A204.1 (cell line): ENCODE results near the gene RPP25.

Experiments
- FAIRE-seq: peaks from 2 replicates; lab custom pipeline; 2012; peaks lifted over from hg19 to GRCh38; lab: Jason Lieb, UNC

The RPP25 gene, protein sequence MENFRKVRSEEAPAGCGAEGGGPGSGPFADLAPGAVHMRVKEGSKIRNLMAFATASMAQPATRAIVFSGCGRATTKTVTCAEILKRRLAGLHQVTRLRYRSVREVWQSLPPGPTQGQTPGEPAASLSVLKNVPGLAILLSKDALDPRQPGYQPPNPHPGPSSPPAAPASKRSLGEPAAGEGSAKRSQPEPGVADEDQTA

DNA sequence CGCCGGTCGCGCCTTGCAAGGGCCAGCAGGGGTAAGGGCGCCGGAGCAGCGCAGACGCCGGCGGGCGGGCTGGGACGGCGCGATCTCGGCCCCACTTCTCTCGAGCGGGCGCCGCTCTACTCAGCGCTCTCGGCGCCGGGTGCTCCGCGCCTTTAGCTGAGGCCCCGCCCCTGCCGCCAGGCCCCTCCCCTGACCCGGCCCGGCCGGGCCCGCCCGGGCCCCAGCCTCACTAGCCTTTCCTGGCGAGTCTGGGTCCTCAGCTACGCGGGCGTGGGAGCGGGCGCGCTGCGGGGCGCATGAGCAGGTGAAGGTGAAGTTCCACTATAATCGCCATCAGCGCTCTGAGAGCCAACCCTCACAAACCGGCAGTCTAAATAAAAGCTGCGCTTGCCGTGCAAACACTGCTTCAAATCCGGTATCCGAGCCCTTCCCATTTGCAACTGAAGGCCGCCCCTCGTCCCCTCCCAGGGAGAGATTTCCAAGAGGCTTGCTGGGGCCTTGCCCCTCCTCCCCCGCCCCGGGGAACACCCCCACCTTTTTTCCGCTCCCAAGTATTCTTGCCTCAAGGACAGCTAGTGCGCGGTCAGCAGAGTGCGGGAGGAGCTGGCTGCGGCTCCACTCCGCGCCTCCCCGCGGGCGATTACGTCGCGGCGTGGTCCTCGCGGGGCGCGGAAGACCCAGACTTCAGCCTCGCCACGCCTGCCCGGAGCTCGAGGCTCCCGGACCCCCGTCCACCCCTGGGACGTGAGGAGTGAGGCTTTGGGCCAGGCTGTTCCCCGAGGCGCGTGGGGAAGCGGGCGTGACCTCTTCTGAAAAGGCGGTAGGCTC is at the start of gene RPP25:
RPP25 (minus strand) TSS at position 125 of the 828 bp plus-strand sequence. CDS start 189 bp downstream, outside the sequence.
- no peak for FAIRE-seq

DNA sequence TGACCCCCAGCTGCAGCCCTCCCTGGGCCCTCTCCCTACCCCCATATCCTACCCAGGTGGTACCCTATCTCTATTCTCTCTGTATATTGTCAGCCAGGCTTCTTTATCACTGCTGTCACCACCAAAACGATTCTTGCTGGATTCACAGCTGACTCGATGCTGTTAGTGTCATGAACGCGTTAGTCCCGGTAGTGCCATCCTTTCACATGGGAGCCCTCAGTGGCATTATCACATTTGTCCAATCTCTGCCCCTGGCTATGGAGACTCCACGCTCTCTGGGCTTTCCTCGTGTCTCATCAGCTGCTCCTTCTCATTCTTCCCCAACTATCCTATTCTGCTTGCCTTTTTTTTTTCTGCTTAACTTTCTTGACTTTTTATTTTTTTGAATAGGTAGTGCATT is 45.8 kb upstream of the RPP25 start:
- no peak for FAIRE-seq

DNA sequence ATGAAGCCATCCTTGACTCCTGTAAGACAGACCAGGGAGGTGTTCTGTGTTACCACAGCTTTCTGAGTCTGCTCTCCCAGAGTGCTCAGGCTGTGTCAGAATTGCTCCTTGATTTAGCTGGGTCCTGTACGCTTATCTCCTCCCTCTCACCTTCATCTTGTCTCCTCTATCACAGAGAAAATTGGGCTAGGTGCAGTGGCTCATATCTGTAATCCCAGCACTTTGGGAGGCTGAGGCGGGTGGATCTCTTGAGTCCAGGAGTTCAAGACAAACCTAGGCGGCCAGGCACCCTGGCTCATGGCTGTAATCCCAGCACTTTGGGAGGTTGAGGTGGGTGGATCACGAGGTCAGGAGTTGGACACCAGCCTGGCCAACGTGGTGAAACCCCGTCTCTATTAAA is 44.7 kb upstream of the RPP25 start:
- FAIRE-seq = no peak

DNA sequence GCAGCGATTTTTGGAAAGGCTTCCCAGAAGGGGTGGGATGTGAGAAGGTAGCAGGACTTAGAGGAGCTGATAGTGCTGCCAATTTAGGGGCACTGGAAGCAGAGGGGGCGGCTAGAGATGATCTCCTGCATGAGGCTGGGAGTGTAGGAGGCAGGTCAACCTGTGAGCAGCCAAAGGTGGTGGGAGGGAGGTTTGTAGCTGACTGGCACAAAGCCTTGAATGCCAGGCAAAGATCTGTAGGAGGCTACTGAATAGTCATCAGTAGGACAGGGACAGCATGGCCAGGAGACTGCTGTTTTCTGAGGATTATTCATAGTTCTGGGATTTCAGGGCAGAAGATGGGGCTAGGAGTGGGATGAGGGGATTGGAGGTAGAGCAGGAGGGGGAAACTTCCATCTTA is 41.0 kb upstream of the RPP25 start:
- no peak for FAIRE-seq

DNA sequence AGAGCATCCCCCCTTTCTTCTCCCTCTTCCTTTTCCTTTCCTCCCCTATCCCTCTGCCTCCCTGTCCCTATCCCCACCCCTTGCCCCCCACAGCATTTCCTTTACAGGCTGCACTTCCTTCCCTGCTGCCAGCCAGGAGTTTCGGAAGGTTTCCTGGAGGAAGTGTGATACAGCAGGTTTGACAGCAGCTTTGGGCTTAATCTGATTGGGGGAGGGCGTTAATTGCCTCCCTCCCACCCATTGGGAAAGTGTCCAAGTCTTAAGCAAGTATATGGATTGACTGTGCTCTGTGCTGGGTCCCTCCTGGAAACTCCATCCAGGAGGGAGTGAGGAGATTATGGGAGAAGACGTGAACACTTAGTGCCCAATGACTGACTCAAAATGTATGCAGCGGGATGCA is 40.6 kb upstream of the RPP25 start:
- FAIRE-seq = no peak

DNA sequence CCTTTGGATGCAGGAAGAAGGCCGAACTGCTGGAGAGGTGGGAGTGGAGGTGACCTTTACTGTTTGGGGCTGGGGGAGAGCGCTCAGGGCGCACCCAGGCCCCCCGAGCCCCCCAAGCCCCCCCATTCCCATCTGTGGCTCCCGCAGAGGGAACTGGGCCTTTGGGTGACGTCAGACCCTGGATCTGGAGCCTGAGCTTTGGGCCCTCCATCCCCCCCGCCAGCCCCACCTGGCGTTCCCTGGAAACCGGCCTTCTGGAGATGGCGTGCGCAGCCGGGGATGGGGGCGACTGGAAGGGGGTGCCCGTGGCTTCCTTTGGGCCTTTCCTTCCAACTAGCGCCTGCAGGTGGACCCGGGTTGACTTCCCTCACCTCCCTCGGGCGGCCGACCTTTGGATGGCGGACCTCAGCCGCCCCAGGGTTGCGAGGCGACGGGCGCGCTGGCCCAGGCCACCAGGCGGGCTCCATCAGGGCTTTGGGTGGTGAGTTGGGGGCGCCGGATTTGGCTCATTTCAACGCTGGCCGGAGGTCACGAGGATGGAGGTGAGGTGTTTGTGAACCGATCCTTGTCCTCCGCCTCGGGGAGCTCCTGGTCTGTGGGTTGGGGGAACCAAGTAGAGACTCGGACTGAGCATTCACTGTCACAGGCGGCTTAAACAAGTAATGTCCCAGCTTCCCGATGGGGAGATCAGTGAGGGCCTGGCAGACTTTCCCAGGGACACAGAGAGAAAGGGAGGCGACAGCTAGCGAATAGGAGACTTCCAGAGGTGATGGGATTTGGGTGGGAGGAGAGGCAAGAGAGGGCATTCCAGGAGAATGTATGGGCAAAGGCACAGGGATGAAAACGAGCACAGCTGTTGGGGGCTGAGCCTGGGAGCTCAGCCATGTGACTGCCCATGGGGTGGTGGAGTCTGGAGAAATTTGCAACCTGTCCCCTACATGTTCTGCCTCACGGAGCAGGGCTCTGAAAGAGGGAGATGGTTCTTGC is 39.5 kb upstream of the RPP25 start:
- no peak for FAIRE-seq

- FAIRE-seq = no peak
Observed at GRCh38 chr15:74995182-74995778, 38.7 kb upstream of the RPP25 start, which contains the start of gene SCAMP5. Gene SCAMP5 (plus strand): TSS chr15:74995563. CDS start chr15:75011840, 16,277 bp downstream.

GRCh38 chr15:74994685-74995084 is 38.1 kb upstream of the RPP25 start:
- FAIRE-seq = no peak

DNA sequence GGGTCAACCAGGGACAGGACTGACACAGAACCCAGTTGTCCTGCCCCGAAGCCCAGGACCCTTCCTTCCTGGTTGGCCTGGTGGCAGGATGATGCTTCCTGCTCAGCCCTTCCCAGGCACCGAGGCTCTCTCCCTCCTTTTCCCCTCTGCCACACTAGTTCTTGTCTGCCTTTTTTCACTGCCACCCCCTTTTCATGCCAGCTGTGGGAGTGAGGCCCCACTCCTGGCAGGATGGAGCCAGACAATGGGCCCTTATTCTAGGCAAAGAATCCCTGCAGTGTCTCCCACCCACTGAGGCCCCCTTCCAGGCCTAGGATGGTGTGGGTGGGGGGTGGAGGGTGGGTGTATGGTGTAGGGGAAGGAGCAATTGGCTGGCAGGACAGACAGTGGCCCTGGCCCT is 37.7 kb upstream of the RPP25 start:
- FAIRE-seq = no peak

DNA sequence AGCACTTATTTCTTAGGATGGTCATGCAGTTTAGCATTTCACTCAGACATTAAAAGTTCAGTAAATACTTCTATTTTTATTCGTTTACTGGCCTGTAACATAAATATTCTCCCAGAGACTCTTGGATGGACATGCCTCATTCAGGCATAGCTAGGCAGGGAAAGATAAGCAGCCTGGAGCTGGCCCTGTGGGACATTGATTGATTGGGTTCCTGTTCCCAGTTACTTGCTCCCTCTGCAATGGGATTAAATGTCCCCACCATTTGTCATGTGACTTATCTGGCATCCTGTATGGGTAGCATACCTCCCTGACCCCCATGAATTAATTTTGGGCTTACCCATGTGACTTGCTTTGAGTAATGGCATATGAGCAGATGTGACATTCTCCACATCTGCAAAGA is 36.0 kb upstream of the RPP25 start:
- no peak for FAIRE-seq

GRCh38 chr15:74989527-74989926 is 33.0 kb upstream of the RPP25 start:
- no peak for FAIRE-seq

DNA sequence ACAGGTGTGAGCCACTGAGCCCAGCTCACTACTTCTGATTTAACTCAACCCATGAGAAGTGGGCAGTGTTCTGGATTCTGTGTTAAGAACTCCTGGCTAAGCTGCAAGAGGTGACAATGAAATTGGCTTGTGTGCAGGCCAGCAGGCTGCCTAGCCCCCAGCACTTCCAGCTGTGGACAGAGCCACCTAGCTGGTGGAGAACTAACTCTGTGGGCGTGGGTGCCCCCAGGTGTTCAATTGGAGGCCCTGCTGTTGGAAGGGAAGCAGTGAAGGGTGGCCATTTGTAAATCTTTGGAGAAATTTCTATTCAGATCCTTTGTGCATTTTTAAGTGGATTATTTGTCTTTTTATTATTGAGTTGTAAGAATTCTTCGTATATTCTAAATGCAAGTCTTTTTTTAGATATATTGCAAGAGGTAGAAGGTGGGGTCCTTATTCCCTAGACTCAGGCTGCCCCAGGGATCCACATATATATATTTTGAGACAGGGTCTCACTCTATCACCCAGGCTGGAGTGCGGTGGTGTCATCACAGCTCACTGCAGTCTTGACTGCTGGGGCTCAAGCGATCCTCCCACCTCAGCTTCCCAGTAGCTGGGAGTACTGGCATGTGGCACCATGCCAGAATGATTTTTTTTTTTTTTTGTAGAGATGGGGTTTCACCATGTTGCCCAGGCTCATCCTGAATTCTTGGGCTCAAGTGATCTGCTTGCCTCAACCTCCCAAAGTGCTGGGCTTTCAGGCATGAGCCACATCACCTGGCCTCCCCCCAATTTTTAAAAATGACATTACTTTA is 31.6 kb upstream of the RPP25 start:
- FAIRE-seq = no peak

GRCh38 chr15:74983725-74984231 is 27.2 kb upstream of the RPP25 start:
- FAIRE-seq = no peak

DNA sequence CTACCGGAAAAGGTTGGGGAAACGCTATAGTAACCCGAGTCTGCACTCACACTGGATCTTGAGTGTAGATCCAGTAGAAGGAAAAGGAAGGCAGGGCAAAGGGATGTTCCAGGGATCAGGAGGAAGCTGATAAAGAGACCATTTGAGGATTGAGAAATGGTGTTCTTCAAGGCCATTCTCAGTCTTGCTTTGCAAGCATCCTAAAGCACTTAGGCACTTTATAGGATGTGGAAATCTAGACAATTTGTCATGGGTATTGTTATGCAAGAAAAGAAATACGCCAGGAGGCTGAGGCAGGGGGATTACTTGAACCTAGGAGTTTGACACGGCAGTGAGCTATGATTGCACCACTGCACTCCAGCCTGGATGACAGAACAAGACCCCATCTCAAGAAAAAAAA is 25.6 kb upstream of the RPP25 start:
- FAIRE-seq = no peak

DNA sequence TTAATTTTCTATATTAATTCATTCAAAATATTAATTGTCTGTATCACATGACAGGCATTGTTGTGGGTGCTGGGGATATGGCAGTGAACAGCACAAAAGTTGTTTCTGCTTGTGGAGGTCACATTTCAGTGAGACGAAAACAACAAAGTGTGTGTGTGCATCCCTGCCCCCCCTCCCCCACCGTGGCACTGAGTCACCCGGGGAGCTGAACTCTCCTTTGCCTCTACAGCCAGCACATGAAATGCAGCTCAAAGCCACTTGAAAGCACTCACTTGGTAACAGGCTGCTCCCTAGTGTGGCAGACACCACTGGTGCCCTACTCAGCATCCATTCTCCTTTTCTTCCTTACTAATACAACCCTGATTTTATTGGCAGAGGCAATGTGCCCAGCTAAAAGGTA is 21.9 kb upstream of the RPP25 start:
- FAIRE-seq = no peak

- no peak for FAIRE-seq
Observed at GRCh38 chr15:74978077-74978476, 21.5 kb upstream of the RPP25 start.

DNA sequence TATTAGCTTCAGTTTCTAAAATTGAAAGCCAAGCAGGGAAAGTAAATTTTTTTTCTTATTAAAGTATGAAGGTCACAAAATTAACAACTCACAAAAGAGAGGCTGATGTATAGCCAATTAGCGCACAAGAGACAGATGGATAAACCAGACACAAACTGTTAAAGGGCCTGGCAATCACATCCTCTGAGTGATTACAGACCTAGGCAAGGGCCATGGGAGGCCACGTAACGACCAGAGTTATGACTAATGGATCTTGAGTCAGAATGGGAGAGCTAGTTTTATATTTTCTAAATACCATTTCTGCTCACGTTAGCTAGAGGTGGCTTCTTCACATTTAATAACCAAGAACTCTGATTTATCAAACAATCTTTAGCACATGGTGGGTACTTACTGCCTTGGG is 21.0 kb upstream of the RPP25 start:
- FAIRE-seq = no peak

DNA sequence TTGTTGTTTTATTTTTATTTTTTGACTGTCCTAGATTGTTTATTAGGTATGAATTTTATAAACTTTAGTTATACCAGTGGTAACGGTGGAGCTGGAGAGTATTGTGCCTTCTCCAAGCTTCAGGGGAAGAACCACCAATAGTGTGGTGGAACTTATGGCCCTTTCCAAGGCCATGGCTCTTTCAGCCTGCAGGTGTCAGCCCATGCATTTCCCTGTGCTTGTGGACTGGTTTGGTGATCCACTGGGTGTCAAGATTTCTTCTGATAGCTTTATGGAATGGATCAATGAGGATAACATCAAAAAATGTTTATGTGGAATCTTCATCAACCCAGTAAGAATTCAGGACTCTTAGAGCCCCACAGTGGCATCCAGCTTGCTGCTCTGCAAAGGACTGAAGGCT is 19.6 kb upstream of the RPP25 start:
- FAIRE-seq = no peak

DNA sequence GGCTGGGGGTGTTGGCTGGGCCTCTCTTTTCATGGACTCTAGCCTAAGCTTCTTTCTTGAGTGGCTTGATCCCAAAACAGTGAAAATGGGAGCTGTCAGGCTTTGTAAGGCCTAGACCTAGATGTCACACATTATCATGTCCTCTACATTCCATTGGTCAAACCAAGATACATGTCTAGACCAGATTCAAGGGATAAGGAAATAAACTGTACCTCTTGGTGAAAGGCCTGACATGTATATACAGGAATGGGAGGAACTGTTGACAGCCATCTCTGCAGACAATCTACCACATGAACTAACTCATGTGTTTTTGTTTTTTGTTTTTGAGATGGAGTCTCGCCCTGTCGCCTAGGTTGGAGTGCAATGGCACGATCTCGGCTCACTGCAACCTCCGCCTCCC is 11.1 kb upstream of the RPP25 start:
- no peak for FAIRE-seq

- no peak for FAIRE-seq
Observed at GRCh38 chr15:74964794-74965193, 8.2 kb upstream of the RPP25 start.

DNA sequence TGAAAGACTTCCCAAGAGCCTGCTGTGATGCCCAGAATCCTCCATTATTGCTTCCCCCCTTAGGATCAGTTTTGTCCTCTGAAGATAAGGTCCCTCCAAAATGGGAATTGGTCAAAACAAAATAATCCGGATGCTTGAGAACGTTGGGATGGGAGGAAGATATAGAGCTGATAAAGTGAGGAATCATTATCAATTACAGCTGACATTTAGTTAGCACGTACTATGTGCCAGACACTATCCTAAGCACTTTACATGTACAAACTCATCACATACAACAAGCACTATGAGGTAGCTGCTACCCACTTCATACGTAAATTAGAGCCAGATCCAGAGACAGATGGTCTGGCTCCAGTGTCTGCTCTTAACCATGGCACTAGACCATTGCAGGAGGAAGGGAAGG is 6.6 kb upstream of the RPP25 start:
- FAIRE-seq = no peak
